Activated gamma-delta T cell treated with Interleukin-2 at 50 U/mL for 16 hours (primary cell): ENCODE results near the gene SLC16A8.
"Not testable (repeated sequence)": the region's sequence is repeated elsewhere in the genome, so short reads cannot be mapped to it uniquely, and the experiment has no call there.

Source experiments
- DNase-seq: peaks from one replicate; pipeline ENCODE4 v3.0.0-alpha.2; 2020

The SLC16A8 gene

DNA sequence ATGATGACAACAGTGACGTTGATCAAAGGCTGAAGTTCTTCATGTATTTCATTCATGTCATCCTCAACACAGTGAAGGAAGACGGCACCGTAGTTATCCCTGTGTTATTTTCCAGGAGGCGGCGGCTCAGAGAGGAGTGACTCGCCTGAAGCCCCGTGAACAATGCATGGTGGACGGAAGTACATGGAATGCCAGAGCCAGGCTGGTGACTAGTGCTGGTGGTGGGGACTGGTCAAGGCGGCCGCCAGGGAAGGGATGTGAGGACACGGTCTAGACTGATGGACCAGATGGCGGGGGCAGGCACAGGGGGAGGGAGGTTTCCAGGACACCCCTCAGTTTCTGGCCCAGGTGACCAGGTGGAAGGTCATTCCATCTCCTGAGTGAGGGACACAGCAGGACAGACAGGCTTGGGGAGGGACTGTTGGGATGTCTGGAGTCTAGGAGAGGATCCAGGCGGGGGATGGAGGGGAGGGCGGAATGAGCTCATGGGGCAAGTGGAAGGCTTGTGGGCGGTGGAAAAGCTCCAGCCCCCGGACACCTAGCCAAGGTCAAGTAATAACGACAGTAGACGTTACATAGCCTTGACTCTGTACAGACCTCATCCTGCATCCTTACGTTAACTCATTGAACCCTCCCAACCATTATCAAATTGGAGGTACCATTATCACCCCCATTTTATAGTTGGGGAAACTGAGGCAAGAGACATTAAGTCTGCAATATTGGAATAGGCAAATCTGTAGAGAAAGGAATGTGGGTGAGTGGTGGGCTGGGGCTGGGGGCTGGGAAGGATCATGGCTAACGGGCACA lies 42.8 kb downstream of the SLC16A8 start:
- DNase-seq, result no peak

DNA sequence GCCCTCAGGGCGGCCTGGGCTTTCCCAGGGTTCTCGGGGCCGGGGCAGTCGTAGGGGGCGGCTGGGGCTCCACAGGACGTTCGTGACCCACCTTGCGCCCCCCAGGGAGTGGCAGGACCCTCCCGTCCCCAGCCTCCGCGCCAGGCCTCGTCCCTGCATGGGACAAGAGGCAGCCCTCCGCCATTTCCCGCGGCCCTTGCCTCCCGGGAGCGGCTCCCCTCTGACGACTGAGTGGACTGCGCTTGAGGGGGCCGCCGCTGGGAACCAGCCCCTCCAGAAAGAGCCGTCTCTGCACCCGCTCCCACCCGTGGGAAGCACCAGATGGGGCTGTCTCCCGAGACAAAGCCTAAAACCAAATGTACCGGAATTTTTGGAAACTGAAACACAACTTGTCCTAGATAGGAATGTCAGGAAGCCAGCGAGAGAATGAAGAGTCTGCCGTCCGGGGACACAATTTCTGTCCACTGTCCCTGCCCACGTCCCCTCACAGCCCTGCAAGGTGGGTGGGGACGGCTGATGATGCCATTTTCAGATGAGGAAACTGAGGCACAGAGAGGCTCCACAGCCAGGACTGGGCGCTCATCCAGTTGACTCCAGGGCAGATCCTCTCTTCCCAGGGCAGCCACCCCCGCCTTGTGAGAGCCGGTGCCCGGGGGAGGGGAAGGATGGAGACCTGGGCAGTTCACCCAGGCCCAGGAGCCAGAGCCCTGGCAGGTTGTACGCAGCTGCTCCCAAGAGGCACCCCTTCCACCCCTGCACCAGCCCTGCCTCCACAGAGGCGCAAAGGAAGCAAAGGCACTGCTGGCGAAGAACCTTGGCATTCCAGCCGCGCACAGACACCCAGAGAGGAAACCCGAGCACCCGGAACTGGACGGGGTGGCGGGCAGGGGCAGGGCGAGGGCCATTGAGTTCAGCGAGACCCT lies 44.8 kb downstream of the SLC16A8 start:
- DNase-seq, result no peak

DNA sequence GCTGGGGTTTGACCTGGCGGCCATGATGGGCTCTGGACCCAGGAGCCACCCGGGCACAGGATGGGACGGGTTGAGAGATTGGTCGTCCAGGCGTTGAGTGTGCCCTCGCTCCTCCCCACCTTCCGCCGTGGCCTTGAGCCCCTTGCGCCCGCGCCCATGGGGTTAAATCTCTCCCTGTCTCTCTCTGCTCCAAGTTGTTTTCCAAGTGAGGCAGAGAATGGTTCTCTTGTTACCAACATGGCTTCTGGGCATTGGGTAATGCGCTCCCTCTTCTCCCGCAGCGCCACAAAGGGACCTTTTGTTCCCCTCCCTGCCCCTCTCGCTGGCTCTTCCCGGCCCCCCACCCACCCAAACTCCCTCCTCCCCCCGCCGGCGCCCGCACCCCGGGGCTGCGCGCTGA lies 45.6 kb downstream of the SLC16A8 start:
- DNase-seq, result no peak

DNA sequence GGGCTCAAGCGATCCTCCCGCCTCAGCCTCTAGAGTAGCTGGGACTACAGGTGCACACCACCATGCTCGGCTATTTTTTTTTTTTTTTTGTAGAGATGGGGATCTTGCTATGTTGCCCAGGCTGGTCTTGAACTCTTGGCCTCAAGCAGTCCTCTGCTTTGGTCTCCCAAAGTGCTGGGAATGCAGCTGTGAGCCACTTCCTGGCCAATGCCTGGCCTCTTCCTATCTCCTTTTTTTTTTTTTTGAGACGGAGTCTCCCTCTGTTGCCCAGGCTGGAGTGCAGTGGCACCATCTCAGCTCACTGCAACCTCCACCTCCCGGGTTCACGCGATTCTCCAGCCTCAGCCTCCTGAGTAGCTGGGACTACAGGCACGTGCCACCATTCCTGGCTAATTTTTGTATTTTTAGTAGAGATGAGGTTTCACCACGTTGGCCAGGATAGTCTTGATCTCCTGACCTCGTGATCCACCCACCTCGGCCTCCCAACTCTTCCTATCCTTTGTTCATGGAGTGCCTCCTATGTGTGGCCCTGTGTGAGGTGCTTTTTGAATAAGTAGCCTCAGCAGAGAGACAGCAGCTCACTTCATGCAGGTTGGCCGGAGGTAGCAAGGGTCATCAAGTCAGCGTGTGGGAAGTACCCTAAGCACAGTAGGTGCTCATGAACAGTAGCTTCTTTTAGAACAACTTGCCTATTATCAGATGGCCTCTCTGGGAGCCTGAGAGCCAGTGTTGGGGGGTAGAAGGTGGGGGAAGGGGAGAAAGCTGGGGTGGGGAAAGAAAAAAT lies 46.4 kb downstream of the SLC16A8 start:
- DNase-seq, result not testable (repeated sequence)

DNA sequence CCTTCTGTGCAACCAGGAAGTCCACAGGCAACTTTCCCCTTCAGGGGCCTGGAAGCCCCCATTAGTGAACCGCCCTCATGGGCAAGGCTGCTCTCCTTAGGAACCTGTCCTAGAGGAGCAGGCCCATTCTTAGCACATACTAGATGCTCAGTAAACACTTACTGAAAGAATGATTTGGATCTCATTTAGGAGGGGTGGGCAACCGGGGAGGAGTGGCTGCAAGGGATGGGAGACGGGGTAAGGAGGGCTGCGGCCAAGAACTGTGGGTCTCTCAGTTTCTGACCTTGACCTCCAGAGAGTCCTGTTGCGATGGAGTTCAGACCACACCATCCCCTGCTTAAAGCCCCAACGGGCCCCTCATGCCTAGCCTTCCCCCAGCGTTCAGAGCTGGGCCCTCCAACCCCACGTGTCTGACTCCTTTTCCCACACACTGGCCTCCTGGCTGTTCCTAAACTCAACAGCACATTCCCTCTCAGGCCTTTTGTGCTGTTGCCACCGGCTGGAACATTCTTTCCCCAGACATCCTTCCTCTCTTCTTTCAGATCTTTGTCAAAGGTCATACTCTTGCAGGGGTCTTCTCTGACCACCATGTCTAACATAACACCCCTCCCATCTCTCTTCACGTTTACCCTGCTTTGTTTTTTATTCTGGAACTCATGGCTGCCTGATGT lies 47.5 kb downstream of the SLC16A8 start:
- DNase-seq, result no peak

DNA sequence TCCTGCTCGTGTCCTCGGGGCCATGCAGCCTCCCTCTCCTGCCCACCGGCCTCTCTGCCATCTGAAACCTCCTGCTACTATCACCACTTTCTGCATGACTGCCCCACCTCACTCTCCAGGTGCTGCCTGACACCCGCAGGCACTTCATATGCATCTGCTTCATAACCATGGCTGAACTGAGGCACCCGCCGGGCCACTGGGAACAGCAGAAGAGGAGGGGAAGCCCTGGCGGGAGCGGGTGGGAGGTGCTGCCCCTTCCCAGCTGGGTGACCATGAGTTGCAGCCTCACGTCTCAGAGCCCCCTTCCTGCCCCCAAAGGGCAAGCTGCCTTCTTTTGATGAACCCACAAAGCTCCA lies 48.5 kb downstream of the SLC16A8 start:
- no peak for DNase-seq

DNA sequence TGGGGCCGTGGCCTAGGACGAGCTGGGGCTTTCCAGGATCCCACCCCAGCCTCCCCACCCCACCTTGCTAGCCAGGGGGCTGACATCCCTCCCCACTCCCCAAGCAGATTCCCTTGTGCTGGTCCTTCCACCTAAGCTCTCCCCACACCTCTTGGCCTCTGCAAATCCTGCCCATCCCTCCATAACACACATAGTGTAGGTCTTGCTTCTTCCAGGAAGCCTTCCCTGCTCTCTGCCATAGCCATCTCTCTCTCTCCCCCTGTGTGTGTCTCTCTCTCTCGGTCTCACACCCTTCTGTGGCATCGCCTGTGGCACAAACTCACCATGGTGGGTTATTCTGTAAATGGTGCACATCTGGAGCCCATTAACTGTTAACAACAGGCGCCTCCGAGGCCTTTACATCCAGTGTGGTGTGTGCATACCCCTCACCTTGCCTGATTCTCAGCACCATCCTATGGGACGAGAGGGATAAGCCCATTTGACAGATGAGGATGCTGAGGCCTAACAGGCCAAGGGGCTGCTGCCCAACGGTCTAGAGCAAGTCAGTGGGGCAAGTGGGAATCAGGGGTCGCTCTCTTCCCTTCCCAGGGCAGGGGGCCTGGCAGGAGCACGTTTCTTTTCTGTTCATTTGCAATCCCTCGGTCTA lies 49.0 kb downstream of the SLC16A8 start:
- DNase-seq, result no peak

DNA sequence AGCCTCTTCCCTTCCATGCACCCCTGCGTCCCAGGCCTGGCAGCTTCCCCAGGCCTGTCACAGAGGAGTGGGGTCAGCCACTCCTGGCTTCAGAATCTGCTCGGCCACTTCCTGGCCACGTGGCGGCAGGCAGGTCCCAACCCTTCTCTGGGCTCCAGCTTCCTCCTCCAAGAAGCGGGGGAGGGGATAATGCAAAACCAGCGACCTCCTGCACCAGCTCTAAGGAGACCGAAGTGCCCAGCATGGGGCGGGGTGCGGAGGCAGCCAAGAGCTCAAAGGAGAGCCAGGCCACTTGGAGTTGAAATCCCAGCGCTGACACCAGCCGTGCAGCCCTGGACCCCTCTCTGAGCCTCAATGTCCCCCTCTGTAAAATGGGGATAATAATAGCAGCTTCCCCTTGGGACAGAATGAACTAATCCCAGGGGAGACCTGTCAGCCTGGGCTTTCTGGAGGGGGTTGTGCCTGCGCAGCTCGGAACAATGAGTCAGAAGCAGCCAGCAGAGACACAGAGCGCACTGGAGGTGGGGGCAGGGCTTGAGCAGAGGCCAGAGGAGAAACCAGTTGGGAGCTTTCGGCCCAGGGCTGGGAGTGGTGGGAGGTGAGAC lies 49.6 kb downstream of the SLC16A8 start:
- no peak for DNase-seq

DNA sequence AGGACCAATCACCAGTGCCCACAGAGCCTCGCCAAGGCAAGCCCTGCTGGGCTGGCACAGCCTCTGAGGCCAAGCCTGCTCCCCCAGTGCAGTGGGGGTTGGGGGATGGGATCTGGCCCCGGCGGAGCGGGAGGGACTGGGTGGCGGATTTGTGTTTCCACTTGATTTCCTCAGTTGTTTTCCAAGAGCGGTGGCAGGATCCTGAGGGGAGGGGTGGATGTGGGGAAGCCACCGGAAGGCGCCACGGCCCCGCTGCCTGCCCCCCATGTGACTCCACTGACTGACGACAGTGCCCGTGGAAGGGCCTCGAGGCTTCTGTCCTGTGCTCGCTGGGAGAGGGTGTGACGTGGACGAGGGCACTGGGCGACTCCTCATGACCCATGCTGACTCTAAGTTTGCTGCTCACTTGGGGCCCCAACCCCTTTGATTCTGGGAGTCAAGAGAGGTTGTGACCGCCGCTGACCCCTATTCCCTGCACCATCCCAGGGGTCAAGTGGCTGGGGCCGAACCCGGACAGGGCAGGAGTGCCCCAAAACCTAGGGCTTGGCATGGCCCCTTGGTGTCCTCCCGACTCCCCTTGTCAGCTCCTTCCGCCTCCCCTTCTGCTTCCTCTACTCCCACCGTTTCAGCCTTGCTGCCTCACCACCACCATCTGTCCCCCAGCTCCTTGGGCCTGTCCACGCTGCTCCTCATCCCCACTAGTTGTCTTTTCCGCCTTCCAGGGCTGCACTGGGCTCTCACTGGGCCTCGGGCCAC lies 50.3 kb downstream of the SLC16A8 start:
- no peak for DNase-seq

DNA sequence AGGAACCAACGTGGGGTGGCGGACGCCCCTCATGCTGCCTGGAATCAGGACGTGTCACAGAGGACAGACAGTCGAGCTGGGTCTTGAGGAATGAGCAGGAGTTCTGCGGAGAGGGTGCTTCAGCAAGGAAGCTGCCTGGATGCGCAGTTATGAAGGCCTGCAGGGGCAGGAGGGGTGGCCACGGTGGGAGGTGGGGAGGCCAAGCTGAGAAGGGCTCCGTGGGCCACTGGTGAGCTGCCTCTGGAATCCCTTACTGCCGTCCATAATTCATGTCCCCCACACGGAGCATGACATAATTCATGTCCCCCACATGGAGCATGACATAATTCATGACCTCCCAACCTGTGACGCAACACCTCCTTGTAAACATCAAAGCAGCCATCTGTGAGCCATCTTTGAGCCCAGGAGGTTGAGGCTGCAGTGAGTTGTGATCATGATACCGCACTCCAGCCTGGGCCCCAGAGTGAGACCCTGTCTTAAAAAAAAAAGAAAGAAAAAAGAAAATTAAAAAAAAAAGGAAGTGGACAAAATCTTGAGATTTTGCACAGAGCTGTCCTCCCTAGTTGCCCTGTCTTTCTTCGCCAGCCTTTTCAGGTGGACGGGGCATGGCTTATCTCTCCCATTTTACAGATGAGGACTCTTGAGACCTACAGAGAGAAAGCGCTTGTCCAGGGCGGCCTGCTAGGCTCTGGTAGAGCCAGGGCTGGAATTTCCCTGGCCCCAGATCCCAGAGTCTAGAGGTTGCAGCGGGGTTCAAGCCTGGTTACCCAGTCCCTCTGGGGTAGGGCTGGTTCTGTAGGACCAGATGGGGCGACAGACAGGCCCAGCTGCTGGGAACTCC lies 51.1 kb downstream of the SLC16A8 start:
- DNase-seq, result no peak

DNA sequence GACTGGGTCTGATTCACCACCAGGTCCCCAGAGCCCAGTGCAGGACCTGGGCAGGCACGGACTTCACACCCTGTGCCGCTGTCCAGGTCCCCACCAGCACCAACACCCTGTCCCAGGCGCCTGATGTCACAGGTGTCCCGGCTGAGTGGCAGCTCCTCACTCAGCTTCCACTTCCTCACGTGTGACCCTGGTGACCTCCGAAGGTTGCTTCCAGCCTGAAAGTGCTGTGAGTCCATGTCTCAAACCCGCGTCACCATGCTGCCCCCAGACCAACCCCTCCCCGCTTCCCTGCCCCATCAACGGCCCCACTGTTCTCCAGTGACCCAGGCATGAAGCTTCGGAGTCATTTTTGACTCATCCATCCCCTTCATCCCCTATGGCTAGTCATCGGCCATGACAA lies 52.5 kb downstream of the SLC16A8 start:
- no peak for DNase-seq

DNA sequence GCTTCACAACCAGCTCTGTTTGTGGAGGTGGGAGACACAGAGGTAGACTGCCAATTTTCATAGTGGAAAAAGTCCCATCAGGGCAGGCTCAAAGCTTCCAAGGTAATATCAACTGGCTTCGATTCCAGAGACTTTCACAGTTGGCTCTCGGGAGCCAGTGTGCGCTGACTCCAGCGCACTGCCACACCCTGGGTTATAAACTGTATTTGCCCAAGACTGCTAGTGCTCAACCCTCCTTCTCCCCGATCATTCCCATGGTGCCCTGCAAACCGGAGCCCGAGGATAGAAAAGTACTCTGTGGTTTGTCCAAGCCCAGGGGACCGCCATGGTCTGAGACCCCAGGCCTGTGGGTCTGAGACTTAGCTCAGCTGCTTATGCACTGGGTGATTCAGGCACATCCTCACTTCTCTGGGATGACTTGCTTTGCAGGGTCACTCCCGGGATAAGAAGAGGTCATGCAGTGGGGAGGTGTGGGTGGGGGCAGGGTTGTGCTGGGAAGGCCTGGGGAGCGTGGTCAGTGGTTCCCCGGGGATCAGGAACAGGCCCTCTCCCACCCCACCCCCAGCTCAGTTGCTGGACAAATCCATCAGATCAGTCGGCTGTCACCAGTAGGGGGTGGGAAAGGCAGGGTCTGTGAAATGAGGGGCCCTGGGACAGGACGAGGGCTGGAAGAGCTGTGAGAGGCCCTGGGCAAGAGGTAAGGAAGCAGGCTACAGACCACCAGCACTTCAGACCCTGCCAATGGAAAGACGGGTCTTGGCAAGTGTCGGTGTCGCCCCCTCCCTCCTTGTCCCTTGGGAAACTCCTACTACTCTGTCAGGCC lies 53.5 kb downstream of the SLC16A8 start:
- DNase-seq, result no peak

DNA sequence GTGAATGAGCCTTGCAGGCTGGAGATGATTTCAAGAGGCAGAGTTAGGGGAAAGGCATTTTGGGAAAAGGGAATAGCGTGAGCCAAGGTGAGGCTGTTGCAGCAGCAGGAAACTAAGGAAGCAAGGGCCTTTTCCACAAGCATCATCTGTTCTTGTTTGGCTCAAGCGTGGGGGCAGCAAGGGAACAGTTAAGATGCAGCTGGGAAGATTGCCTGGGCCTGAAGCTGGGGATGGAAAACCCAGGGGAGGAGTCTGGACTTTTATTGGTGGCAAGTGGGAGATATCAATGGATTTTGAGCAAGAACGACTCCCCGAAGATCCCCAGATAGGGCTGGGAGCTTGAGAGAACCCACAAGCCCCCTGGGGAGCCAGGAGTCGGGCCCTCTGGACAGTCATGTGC lies 54.1 kb downstream of the SLC16A8 start:
- DNase-seq, result no peak

DNA sequence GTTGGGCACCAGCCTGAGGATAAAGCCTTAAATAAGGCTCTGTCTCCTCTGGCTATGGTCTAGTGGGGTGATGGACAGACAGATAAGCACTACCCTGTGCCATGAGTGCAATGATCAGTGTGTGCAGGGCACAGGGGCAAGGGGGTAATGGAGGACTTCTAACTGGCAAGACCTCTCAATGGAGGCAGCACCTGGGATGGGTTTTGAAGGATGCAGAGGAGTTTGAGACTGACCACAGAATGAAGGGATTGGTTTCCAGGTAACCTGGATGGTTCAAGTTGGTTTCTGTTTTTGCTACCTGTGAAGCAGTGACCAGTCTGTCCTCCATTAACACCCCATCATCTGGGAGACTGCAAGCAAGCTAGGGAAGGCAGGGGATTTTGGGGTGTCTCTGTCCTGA lies 54.6 kb downstream of the SLC16A8 start:
- DNase-seq, result no peak

DNA sequence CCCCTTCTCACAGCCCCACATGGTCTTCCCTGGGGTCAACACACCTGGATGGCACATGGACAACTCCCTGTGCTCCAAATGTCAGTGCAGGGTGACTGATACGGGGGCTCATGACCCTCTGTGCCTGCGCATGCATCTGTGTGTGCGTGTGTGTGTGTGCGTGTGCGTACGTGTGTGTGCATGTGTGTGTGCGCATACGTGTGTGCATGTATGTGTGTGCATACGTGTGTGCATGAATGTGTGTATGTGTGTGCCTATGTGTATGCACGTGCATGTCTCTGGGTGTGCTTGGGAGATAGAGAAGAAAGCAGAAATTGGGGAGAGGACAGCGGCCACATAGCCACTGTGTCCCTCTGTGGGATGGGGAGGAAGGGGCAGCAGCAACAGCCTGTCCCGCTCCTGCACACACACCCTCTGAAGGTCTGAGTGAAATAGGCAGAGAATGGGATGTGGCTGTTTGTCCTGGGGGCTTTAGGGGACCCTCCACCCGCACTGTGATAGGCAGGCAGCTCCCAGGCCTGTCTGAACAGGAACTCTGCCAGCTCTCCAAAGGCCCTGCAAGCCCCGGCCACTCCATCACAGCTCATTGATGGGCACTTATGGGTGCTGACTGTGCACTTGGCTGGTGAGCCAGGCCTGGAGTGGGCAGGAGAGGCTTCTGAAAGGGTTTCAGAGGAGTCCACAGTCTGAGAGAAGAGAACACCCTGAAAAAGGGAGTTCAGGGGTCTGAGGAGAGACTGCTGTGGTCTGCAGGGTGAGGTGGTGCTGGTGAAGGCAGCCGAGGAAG lies 55.4 kb downstream of the SLC16A8 start:
- no peak for DNase-seq
